RKO (cell line): Measurements from ENCODE around the gene MATN4.
"Not testable (repeated sequence)": the region's sequence is repeated elsewhere in the genome, so short reads cannot be mapped to it uniquely, and the experiment has no call there.

Experiments
- DNase-seq: peaks from one replicate; pipeline ENCODE4 v3.0.0-alpha.2; 2016; ENCODE audit warnings: low spot score

The MATN4 gene, protein sequence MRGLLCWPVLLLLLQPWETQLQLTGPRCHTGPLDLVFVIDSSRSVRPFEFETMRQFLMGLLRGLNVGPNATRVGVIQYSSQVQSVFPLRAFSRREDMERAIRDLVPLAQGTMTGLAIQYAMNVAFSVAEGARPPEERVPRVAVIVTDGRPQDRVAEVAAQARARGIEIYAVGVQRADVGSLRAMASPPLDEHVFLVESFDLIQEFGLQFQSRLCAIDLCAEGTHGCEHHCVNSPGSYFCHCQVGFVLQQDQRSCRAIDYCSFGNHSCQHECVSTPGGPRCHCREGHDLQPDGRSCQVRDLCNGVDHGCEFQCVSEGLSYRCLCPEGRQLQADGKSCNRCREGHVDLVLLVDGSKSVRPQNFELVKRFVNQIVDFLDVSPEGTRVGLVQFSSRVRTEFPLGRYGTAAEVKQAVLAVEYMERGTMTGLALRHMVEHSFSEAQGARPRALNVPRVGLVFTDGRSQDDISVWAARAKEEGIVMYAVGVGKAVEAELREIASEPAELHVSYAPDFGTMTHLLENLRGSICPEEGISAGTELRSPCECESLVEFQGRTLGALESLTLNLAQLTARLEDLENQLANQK

DNA sequence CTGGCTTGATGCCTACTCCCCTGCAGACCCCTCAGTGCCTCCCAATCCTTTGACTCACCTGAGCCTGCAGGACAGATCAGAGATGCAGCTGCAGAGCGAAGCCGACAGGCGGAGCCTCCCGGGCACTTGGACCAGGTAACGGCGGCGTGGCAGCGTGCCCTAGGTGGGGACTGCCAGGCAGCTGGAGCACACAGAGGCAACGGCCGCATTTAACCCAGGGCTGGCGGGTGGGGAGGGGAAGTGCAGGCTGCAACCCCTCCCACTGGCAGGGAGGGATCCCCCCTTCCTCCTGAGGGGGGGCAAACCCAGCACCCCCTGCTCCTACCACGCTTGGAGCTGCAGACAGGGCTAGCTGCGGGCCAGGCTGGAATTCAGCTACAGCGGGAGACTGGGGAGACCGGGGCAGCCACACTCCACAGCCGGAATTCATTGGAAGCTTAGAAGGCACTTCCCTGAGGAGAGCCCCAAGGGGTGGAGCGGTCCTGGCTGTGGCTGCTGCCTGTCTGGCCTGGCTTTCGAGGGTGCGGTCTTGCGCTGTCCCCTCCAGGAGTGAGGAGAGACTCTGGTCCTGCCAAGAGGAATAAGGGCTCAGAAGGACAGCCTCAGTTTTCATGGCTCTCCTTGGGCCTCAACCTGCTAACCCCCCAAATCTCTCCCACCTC, at the start of gene MATN4:
TSS of gene MATN4 (minus strand) at position 183 of the 662 bp plus-strand sequence. CDS start 2,717 bp downstream, outside the sequence.
- DNase-seq, result no peak

GRCh38 chr20:45355209-45356084, 47.3 kb upstream of the MATN4 start:
- peak; percentile 47 for DNase-seq

DNA sequence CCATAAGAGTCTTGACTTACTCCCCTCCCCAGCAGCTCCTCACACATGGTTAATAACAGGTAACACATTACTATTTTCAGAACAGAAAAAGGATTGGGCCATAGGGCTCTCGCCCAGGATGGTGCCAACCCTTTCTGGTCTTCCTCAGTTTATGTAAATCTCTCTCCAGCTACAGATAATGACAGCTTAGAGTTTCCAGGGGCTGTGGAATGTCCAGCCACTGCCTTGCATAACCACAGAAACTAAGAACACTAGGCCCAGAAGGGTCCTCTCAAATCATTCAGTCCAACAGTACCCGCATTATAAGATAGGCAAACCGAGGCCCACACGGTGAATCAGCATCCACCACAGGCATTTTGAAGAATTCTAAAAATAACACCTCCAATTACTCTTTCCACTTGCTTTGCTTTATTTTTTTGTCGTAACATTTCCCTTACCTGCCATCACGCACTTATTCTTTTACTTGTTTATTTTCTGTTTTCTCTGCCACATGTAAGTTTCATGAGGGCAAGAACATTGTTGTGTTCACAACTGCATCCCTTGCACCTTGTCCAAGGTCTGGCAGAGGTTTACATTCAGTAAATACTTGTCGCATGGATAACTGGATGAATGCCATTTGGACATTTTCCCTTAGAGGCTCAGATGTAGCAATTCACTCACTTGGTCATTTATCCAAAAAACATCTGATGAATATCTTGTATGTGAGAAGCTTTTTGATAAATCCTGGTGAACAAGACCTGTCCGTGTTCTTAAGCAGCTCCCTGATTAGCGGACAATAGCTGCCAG, 46.5 kb upstream of the MATN4 start:
- DNase-seq, result no peak

- DNase-seq, result no peak
Observed at GRCh38 chr20:45353746-45354145, 45.6 kb upstream of the MATN4 start.

DNA sequence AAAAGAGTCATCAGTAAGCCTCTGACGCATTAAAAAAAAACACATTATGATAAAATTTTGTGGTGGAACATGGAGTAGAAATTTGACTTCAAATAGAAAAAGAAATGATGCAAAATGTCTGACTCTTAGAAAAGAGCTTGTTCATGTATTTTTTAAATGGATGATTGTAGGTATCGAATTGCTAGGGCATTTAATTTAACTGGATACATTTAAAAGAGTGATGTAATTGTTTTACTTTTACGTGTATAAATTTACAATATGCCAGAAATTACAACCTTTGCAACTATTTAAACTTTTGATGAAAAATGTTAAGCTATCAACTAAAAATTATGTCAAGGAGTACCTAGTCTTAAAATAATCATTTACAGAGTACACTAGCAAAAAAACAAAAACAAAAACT, 44.6 kb upstream of the MATN4 start:
- DNase-seq, result no peak

DNA sequence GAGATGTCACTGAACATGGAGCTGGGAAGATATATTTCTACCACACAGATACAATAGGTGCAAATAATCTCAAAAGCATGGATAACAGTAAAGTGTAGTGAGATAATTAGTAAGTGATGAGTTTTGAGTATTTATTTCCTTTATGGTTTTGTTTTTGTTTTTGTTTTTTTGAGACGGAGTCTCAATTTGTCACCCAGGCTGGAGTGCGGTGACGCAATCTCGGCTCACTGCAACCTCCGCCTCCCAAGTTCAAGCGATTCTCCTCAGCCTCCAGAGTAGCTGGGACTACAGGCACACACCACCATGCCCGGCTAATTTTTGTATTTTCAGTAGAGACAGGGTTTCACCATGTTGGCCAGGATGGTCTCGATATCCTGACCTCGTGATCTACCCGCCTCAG, 42.7 kb upstream of the MATN4 start:
- not testable (repeated sequence) for DNase-seq

DNA sequence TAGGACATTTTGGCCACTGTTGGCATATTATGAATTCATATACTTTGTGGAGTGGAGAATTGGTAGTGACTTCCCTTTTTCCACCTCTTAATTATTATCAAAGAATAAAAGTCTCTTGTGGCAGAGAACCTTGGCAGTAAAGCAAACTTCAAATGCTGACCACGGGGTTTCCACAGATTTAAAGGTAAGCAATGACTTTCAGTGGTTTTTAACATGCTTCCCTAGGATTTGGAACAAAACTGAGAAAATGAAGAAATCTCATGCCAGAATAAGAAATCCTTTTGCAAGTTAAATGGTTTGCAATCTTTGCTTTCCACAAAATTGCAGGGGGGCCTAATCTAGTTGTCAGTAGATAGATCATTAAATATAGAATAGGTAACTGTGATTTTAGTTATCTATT, 42.1 kb upstream of the MATN4 start:
- DNase-seq, result no peak

- DNase-seq, result peak; percentile 81
Observed at GRCh38 chr20:45347936-45348778, 40.1 kb upstream of the MATN4 start, which contains the start of gene SDC4. Gene SDC4 (minus strand): TSS chr20:45348424. CDS start chr20:45348384, 40 bp downstream.

DNA sequence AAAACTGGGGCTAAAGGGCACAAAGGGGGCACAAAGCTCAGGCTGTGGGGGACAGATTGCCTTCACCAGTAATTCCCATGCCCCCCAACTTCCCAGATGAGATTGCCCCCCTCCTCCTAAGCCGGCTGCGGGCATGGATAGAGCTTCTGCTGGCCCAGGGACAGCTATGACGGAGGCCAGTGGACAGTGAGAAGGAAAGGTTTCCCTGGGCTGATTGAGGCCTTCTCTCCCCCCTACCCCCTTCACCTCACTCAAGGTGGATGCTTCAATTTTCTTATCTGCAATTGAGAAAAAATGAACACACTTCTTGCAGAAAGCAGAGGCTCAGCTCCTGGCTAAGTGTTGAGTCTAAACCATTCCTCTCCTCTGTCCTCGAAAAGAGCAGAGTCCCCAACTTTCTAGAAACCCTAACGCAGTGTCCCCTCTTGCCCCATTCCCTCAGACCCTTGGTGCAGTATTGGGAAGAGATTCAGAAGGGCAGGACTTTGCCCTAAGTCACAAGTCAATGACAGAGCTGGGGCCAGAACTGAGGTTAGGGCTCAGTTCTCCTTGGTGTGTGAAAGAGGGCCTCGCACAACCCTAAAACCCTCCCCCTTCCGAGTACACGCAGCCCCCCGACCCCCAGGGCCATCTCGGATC, 39.3 kb upstream of the MATN4 start:
- no peak for DNase-seq

GRCh38 chr20:45346851-45347250, 38.8 kb upstream of the MATN4 start:
- DNase-seq, result peak; percentile 44

DNA sequence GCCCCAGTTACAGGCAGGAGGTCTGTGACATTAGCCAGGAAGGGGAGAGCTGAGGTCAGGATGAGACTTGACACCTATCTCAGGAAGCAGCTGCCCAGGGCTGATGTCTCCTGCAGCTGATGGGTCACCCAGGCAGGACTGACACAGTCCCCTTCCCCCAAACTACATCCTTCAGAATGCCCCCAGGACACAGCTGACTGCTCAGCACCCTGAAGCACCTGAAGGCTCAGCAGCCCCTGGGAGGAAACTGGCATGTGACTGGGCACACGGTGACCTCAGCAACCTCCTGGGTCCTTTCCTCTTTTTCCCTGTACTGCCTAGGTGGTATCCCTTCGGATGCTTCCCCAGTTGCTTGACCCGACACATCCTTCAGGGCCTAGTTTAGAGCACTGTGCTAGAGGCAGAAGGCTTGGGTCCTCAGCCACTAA, 38.2 kb upstream of the MATN4 start:
- no peak for DNase-seq

- no peak for DNase-seq
Observed at GRCh38 chr20:45345104-45345936, 37.2 kb upstream of the MATN4 start.

GRCh38 chr20:45344168-45344860, 36.2 kb upstream of the MATN4 start:
- peak; percentile 96 for DNase-seq

DNA sequence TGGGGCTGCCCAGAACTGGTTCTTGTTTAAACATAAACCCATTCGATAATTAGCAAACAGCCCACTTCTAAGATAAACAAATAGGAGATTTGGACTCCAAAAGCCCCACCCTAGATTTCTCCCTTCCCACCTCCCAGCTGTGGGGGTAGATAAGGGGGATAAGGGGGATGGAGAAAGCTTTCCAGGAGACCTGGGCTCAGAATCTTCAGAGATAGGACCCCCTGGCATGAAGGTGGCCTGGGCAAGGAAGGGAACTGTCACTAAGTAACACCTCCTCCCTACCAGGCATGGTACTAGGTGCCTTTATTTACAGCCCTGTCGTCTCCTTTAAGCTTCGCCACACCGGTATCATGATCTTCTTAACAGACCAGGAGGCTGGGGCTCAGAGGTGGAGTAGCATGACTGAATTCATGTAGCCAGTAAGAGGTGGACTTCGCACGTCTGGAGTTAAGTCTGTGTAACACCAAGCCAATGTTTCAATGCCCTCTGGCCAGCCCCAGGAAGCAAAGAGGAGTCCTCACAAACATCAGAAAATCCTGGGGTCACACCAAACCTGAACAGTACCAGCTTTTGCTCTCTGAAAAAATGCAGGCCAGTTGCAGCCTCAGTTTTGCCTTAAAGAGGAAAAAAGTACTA, 35.6 kb upstream of the MATN4 start:
- DNase-seq, result no peak

DNA sequence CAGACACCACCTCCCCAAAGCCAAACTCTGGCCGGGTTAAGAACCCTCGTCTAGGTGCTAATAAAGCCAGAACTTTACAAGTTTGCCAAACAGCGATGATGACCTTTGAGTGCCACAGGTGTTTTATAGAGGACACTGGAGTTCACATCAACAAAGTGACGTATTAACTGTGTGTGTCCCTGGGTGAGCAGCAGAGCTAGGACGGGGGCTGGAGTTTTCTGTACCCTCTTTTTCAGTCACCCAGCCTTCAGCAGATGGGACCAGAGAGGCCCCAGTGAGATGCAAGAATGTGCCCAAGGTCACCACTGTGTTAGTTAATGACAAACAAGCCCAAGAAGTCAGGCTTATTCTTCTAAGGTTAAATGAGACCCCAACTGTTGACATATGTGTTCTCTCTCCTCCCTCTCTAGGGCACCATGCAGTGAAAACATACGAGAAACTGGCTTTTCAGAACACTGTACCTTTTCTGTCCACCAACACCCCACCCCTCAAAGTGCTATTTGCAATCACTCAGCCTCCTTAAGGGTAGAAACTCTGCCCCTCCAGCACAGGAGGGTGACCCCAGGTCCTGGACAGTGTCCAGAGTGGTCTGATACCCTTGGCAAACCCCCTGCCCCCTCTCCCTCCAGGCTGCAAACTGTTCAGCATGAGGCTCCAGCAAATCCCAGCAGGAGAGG, 34.9 kb upstream of the MATN4 start:
- no peak for DNase-seq

- DNase-seq, result no peak
Observed at GRCh38 chr20:45341939-45342854, 34.1 kb upstream of the MATN4 start.
